PC-3 (cell line): Measurements from ENCODE around the gene ERFL. TPM values are rescaled to one million over a fixed set of nuclear protein-coding genes. Genes with fewer than 3 reads are reported as not detected.

Experiments used
- ATAC-seq: fragments of 200-7000 bp; cut with Tn5 transposase; 2 replicates; pipeline ENCODE4 v1.9.1; 2020; ENCODE audit warnings: mild to moderate bottlenecking, moderate library complexity
- BruUV-seq: library from RNA; stranded (reverse); fragments of 400-500 nt; replicated peaks from 2 replicates; lab custom pipeline; 2021; lab: Mats Ljungman, UMichigan
- CTCF ChIA-PET: fragments of 300-600 bp; sonication (Branson Sonifier 250); formaldehyde crosslinking; loops from one replicate; lab custom pipeline; 2022; ENCODE audit warnings: antibody characterized with exemption; lab: Charles Lee
- POLR2A ChIA-PET: fragments of 300-600 bp; sonication (Branson Sonifier 250); formaldehyde crosslinking; loops from one replicate; lab custom pipeline; 2022; ENCODE audit warnings: antibody characterized with exemption; ENCODE audit not compliant: unreplicated experiment; lab: Charles Lee
- DNase-seq: peaks from one replicate; pipeline ENCODE4 v3.0.0-alpha.2; 2015
- H2AFZ ChIP-seq: fragments of 300-600 bp; sonication (generic); 2 replicates; pipeline ENCODE4 v1.6.0; 2016; ENCODE audit warnings: antibody characterized with exemption, low read length
- H3F3A ChIP-seq: fragments of 300-600 bp; sonication (generic); one replicate; pipeline ENCODE4 v1.6.0; 2017; ENCODE audit warnings: antibody characterized with exemption, low read length, control low read depth, mild to moderate bottlenecking; ENCODE audit not compliant: unreplicated experiment
- H3K27ac ChIP-seq: fragments of 300-600 bp; sonication (generic); 2 replicates; pipeline ENCODE4 v1.5.1; 2016; ENCODE audit warnings: mild to moderate bottlenecking, low read length
- H3K27me3 ChIP-seq: fragments of 300-600 bp; sonication (generic); 2 replicates; pipeline ENCODE4 v1.6.1; 2016; ENCODE audit warnings: low read length, mixed read lengths
- H3K36me3 ChIP-seq: fragments of 300-600 bp; sonication (generic); 2 replicates; pipeline ENCODE4 v1.6.1; 2016; ENCODE audit warnings: low read depth, mixed run types, low read length, mixed read lengths
- H3K4me1 ChIP-seq: fragments of 300-600 bp; sonication (generic); 2 replicates; pipeline ENCODE4 v1.5.1; 2016; ENCODE audit warnings: low read length; ENCODE audit not compliant: insufficient read depth
- H3K4me2 ChIP-seq: fragments of 300-600 bp; sonication (generic); 2 replicates; pipeline ENCODE4 v1.6.0; 2016; ENCODE audit warnings: low read length
- H3K4me3 ChIP-seq: fragments of 300-600 bp; sonication (generic); 2 replicates; pipeline ENCODE4 v1.5.1; 2016; ENCODE audit warnings: mild to moderate bottlenecking, low read length, mixed read lengths
- H3K79me2 ChIP-seq: fragments of 300-600 bp; sonication (generic); 2 replicates; pipeline ENCODE4 v1.6.1; 2017; ENCODE audit warnings: low read length, mixed read lengths
- H3K9ac ChIP-seq: fragments of 300-600 bp; sonication (generic); 2 replicates; pipeline ENCODE4 v1.6.0; 2016; ENCODE audit warnings: mild to moderate bottlenecking, low read length
- H3K9me2 ChIP-seq: fragments of 300-600 bp; sonication (generic); replicated peaks from 2 replicates; pipeline ENCODE4 v1.6.1; 2016; ENCODE audit warnings: mixed run types, low read length, mixed read lengths
- H3K9me3 ChIP-seq: fragments of 300-600 bp; sonication (generic); 2 replicates; pipeline ENCODE4 v1.6.1; 2016; ENCODE audit warnings: low read length, mixed read lengths
- H4K20me1 ChIP-seq: fragments of 300-600 bp; sonication (generic); 2 replicates; pipeline ENCODE4 v1.6.1; 2016; ENCODE audit warnings: low read length, mixed read lengths
- EZH2 ChIP-seq: fragments of 300-600 bp; sonication (generic); IDR thresholded peaks from one replicate; pipeline ENCODE4 v1.6.1; 2017; ENCODE audit warnings: antibody characterized with exemption, mild to moderate bottlenecking, low read length; ENCODE audit not compliant: unreplicated experiment
- EZH2phosphoT487 ChIP-seq: fragments of 300-600 bp; sonication (generic); IDR thresholded peaks from 2 replicates; pipeline ENCODE4 v1.6.1; 2018; ENCODE audit warnings: mild to moderate bottlenecking, antibody characterized with exemption, low read length, borderline replicate concordance
- intact Hi-C: fragments of 100-400 bp; cut with micrococcal nuclease; formaldehyde crosslinking; loops from 2 replicates; pipeline ENCODE4 v1.9.0; 2023
- total RNA-seq: library from RNA; depleted of rRNA; stranded (reverse); fragments of >200 nt; gene quantifications from 2 replicates; pipeline ENCODE4 v1.2.3, GENCODE V29; 2014
- TF ChIP-seq, protein P1 (sequence below): fragments of 300-600 bp; sonication (generic); conservative IDR thresholded peaks from 2 replicates; pipeline ENCODE4 v1.5.1; 2017; ENCODE audit warnings: antibody characterized with exemption, low read depth, mild to moderate bottlenecking, low read length

ERFL gene
- total RNA-seq, 1 experiment from 2014 or later: 0.11 TPM

DNA sequence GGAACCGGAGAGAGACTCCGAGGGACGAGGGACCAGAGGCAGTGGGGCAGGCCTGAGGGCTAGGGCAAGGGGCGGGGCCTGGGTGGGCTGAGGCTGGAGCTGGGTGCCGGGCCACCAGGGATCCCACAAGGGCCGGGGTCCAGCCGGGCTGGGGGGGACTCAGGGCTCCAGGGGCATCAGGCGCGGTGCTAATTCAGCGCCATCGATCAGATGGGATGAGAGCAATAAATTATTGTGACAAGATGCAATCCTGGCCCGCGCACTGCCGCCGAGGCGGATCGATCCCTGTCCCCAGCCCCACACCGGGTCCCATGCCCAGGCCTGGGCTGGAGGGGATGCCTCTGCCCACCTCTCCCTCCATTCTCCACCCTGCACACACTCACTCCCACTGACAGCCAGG, 5.7 kb downstream of the ERFL start:
- ATAC-seq (no peak), DNase-seq (no peak)
- no peak for TF ChIP-seq EZH2phosphoT487
- TF ChIP-seq EZH2: no peak
- Histone ChIP-seq H3K36me3 (no peaks in the 10 kb centered on the region), H3K27me3 (peaks cover 6% of the 10 kb centered on the region; the same call in 1 of the 2 replicates), H3K4me1 (no peaks in the 10 kb centered on the region), H3F3A (no peaks in the 10 kb centered on the region), H4K20me1 (no peaks in the 10 kb centered on the region), H3K9me3 (no peaks in the 10 kb centered on the region), H3K79me2 (no peaks in the 10 kb centered on the region), H3K9ac (no peak overlapping the region), H3K4me2 (no peak overlapping the region), H3K27ac (no peak overlapping the region), H2AFZ (no peak overlapping the region), H3K9me2 (no peaks in the 10 kb centered on the region), H3K4me3 (no peak overlapping the region)
- BruUV-seq: no TSS peak
- POLR2A ChIA-PET: no interaction called here
- CTCF ChIA-PET: no interaction called here
- intact Hi-C loops: no loop called here

DNA sequence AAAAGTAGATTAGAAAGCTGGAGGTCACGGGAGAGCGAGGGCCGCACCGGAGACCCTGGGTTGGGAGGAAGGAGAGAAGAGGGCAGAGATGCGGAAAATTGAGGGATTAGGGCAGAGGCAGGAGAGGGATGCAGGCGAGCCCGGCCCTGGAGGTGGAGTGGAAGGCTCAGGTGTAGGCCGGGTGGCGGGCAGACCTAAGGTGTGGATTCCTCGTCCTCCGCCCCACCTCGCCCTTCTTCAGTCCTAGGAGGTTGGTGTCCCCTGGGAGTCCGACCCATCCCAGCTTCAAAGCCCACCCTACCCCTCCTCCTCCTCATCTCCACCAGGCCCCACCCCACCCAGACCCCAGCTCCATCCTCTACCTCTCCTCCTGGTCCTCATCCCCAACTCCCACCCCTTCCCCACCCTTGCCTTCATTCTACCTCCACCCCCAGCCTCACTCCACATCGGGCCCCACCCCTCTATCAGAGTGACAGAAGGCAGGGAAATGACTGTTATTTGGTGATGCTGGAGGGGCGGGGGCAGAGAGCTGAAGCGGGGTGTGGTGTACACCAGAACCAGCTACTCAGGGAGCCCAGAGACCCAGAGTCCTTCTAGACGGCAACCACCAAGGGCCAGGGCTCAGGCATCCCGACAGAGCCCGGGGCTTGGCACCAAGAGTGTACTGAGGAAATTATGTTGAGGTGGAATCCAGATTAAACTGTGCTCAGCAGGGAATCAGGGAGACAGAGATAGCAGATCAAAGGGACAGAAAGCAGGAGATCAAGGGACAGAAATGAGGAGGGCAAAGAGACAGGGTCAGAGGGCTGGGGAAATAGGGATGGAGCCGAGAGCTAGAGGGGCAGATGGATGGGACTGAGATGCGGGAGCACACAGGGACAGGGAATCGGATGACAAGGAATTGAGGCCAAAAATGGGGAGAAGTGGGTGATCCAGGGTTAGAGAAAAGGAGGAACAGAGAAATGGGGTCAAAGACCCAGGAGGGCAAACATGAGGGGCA, 6.4 kb downstream of the ERFL start:
- H4K20me1 ChIP-seq: no peaks in the 10 kb centered on the region
- no peak overlapping the region for H3K4me3 ChIP-seq
- TF ChIP-seq EZH2 (no peak), EZH2phosphoT487 (no peak)
- TF ChIP-seq, protein P1, sequence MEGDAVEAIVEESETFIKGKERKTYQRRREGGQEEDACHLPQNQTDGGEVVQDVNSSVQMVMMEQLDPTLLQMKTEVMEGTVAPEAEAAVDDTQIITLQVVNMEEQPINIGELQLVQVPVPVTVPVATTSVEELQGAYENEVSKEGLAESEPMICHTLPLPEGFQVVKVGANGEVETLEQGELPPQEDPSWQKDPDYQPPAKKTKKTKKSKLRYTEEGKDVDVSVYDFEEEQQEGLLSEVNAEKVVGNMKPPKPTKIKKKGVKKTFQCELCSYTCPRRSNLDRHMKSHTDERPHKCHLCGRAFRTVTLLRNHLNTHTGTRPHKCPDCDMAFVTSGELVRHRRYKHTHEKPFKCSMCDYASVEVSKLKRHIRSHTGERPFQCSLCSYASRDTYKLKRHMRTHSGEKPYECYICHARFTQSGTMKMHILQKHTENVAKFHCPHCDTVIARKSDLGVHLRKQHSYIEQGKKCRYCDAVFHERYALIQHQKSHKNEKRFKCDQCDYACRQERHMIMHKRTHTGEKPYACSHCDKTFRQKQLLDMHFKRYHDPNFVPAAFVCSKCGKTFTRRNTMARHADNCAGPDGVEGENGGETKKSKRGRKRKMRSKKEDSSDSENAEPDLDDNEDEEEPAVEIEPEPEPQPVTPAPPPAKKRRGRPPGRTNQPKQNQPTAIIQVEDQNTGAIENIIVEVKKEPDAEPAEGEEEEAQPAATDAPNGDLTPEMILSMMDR: no peak
- no peak overlapping the region for H3K27ac ChIP-seq
- no peaks in the 10 kb centered on the region for H3K4me1 ChIP-seq
- no peaks in the 10 kb centered on the region for H3K9me3 ChIP-seq
- no peak overlapping the region for H3K4me2 ChIP-seq
- H3K27me3 ChIP-seq: peaks cover 6% of the 10 kb centered on the region; the same call in 1 of the 2 replicates
- no TSS peak for BruUV-seq
- H3K79me2 ChIP-seq: no peaks in the 10 kb centered on the region
- intact Hi-C loops: no loop called here
- no peak overlapping the region for H2AFZ ChIP-seq
- H3F3A ChIP-seq: no peaks in the 10 kb centered on the region
- CTCF ChIA-PET: no interaction called here
- ATAC-seq (no peak), DNase-seq (no peak)
- POLR2A ChIA-PET: no interaction called here
- H3K36me3 ChIP-seq: no peaks in the 10 kb centered on the region
- H3K9ac ChIP-seq: no peak overlapping the region
- no peaks in the 10 kb centered on the region for H3K9me2 ChIP-seq

DNA sequence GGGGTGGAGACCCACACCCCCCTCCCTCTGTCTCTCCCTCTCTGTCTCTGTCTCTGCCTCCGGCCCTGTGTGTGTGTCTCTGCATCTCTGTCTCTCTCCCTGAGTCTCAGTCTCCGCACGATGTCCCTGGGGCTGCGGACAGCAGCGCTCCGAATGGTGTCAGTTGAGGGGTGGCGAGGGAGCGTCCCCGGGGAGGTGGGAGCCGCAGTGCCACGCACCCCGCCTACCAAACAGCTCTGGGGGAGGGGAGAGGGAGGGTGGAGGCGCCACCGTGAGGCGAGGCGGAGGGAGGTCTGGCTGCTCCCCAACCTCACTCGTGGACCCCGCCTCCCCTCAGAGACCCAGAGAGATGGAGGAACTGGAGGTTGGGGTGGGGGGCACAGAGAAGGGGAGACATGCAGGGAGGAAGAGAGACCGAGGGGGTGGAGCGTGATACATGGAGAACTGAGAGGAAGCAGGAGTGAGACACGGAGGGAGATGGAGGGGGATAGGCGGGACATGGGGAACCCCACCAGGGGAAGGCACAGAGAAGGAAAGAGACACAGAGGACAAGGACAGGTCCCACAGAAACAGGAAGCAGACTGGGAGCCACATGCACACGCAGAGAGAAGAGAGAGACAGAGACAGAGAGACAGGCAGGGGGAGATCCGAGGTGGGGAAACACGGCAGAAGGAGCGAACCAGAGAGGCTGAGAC, 7.2 kb downstream of the ERFL start:
- intact Hi-C loops: no loop called here
- Histone ChIP-seq H3K4me2 (no peak overlapping the region), H3K79me2 (no peaks in the 10 kb centered on the region), H2AFZ (no peak overlapping the region), H3K27me3 (peaks cover 6% of the 10 kb centered on the region; the same call in 1 of the 2 replicates), H3K36me3 (no peaks in the 10 kb centered on the region), H3K4me1 (no peaks in the 10 kb centered on the region), H3K9me3 (no peaks in the 10 kb centered on the region), H3F3A (no peaks in the 10 kb centered on the region), H3K9me2 (no peaks in the 10 kb centered on the region), H3K9ac (no peak overlapping the region), H3K4me3 (no peak overlapping the region), H3K27ac (no peak overlapping the region), H4K20me1 (no peaks in the 10 kb centered on the region)
- TF ChIP-seq, protein P1: no peak
- TF ChIP-seq EZH2 (no peak), EZH2phosphoT487 (no peak)
- no TSS peak for BruUV-seq
- ATAC-seq (no peak), DNase-seq (no peak)
- ChIA-PET CTCF (no interaction called here), POLR2A (no interaction called here)
